Ascending aorta (tissue), 2 donors: ENCODE measurements around the gene ADORA3. TPM values are rescaled to one million over a fixed set of nuclear protein-coding genes. Genes with fewer than 3 reads are reported as not detected.
"Not testable (repeated sequence)": the region's sequence is repeated elsewhere in the genome, so short reads cannot be mapped to it uniquely, and the experiment has no call there.

ENCODE experiments used
- DNase-seq, 2 donors: peaks; one replicate each; pipeline ENCODE4 v3.0.0-alpha.2; 2019; ENCODE audit warnings: low spot score in 2 of 2
- H3K27ac ChIP-seq, 2 donors: fragments of 200-600 bp; sonication (generic); one replicate each; pipeline ENCODE4 v1.5.1; 2016 to 2017; ENCODE audit warnings: mild to moderate bottlenecking in 1 of 2
- H3K27me3 ChIP-seq: fragments of 200-600 bp; sonication (generic); one replicate; pipeline ENCODE4 v1.5.1; 2017
- H3K36me3 ChIP-seq, 2 donors: fragments of 200-600 bp; sonication (generic); one replicate each; pipeline ENCODE4 v1.5.1; 2016
- H3K4me1 ChIP-seq, 2 donors: fragments of 200-600 bp; sonication (generic); one replicate each; pipeline ENCODE4 v1.5.1; 2016 to 2017; ENCODE audit warnings: mild to moderate bottlenecking in 1 of 2
- H3K4me3 ChIP-seq, 2 donors: fragments of 200-600 bp; sonication (generic); one replicate each; pipeline ENCODE4 v1.5.1; 2016 to 2017; ENCODE audit warnings: mild to moderate bottlenecking in 1 of 2
- H3K9me3 ChIP-seq, 2 donors: fragments of 200-600 bp; sonication (generic); one replicate each; pipeline ENCODE4 v1.5.1; 2016
- intact Hi-C: fragments of 100-400 bp; cut with DNase I; formaldehyde crosslinking; loops from one replicate; pipeline ENCODE4 v1.15.1; 2023
- total RNA-seq: library from RNA; depleted of rRNA; stranded (reverse); fragments of >200 nt; gene quantifications from one replicate; pipeline ENCODE4 v1.1.0, GENCODE V29; 2016
- TF ChIP-seq, protein P1 (sequence below), 3 experiments: fragments of 200-600 bp in 2 of 3; fragments of 450-650 bp in 1 of 3; sonication (generic) in 2 of 3; IDR thresholded peaks; one replicate each; pipeline ENCODE4 v1.5.1; 2016 to 2019; ENCODE audit warnings: antibody characterized with exemption in 3 of 3, mild to moderate bottlenecking in 1 of 3, moderate library complexity in 1 of 3

ADORA3 gene
- total RNA-seq, result 3.6 TPM

DNA sequence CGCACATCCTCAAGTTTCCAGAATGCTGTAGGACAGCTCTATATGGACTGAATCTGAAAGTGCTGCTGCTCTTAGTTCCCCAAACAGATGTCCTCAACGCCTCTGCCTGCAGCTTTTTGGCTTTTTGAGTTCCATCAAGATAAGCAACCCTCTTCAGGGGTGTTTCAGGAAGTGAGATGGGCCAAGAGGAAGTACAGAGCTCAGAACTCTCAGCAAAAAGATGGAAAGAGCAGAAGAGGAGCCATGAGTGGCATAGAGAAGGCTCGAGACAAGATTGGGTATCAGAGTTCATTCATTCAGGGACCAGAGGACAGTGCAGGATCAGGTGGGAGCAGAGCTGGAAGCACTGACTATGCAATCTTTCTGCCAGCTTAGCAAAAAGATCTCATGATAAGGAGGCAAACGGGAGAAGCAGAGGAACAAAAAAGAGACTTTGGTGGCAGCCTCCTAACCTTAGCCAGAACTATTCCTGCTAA is at the start of gene ADORA3, which contains the start of gene TMIGD3:
ADORA3 (minus strand) TSS at position 49 of the 476 bp plus-strand sequence. CDS start 279 bp downstream, outside the sequence.
TMIGD3 (minus strand) TSS at position 49 of the 476 bp plus-strand sequence. CDS start 279 bp downstream, outside the sequence.
- Histone ChIP-seq H3K4me3 (peak within 1 kb of the TSS in 1 of 2 donors; percentile 3), H3K9me3 (no peaks in the 10 kb centered on the region), H3K27me3 (no peaks in the 10 kb centered on the region), H3K27ac (peak within 1 kb of the TSS; percentile 12 to 22), H3K36me3 (no peaks in the 10 kb centered on the region), H3K4me1 (peaks cover 5 to 14% of the 10 kb centered on the region in 2 donors)
- TF ChIP-seq, protein P1, sequence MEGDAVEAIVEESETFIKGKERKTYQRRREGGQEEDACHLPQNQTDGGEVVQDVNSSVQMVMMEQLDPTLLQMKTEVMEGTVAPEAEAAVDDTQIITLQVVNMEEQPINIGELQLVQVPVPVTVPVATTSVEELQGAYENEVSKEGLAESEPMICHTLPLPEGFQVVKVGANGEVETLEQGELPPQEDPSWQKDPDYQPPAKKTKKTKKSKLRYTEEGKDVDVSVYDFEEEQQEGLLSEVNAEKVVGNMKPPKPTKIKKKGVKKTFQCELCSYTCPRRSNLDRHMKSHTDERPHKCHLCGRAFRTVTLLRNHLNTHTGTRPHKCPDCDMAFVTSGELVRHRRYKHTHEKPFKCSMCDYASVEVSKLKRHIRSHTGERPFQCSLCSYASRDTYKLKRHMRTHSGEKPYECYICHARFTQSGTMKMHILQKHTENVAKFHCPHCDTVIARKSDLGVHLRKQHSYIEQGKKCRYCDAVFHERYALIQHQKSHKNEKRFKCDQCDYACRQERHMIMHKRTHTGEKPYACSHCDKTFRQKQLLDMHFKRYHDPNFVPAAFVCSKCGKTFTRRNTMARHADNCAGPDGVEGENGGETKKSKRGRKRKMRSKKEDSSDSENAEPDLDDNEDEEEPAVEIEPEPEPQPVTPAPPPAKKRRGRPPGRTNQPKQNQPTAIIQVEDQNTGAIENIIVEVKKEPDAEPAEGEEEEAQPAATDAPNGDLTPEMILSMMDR (IDR thresholded peaks at IDR 0.05), result no peak
- intact Hi-C loops, result no loop called here
- no peak for DNase-seq

DNA sequence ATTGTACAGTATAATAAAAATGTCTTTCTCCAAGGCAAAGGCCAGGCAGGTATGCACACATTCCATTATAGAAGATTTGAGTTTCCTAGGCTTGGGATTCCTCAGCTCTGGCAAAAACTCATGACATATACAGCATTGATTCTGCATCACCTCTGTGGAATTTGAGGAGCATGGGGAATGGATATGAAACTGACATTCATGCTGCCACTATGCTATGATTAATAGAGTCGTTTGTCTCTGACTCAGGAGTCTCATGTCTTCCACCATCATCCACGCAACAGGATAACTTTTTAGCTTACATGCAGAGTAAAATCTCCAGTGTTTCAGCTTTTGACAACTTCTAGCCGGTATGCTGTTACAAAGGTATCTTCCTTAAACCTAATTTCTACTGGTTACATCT is 49.8 kb upstream of the ADORA3 start:
- Histone ChIP-seq H3K27me3 (no peaks in the 10 kb centered on the region), H3K9me3 (no peaks in the 10 kb centered on the region), H3K36me3 (no peaks in the 10 kb centered on the region), H3K27ac (no peak overlapping the region), H3K4me3 (no peak overlapping the region), H3K4me1 (no peaks in the 10 kb centered on the region)
- DNase-seq, result no peak
- TF ChIP-seq, protein P1 (IDR thresholded peaks at IDR 0.05), result no peak
- intact Hi-C loops, result no loop called here

DNA sequence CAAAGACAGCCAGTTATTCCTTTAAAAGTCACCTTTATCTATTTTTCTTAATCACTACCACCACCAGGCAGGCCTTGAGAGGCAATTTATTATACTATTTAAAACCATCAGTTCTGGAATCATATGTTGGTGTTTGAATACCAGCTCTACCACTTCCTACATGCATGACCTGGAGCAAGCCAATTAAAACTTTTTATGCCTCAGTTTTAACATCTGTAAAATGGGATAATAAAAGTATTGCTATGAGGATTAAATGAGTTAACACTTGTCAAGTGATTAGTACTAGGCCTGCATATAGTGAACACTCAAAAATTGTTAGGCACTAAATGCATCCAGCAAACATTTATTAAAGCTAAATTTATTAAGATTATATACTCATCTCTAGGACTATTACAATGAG is 49.2 kb upstream of the ADORA3 start:
- DNase-seq, result no peak
- TF ChIP-seq, protein P1 (IDR thresholded peaks at IDR 0.05), result no peak
- Histone ChIP-seq H3K9me3 (no peaks in the 10 kb centered on the region), H3K27ac (no peak overlapping the region), H3K27me3 (no peaks in the 10 kb centered on the region), H3K4me3 (no peak overlapping the region), H3K4me1 (no peaks in the 10 kb centered on the region), H3K36me3 (no peaks in the 10 kb centered on the region)
- intact Hi-C loops, result no loop called here

DNA sequence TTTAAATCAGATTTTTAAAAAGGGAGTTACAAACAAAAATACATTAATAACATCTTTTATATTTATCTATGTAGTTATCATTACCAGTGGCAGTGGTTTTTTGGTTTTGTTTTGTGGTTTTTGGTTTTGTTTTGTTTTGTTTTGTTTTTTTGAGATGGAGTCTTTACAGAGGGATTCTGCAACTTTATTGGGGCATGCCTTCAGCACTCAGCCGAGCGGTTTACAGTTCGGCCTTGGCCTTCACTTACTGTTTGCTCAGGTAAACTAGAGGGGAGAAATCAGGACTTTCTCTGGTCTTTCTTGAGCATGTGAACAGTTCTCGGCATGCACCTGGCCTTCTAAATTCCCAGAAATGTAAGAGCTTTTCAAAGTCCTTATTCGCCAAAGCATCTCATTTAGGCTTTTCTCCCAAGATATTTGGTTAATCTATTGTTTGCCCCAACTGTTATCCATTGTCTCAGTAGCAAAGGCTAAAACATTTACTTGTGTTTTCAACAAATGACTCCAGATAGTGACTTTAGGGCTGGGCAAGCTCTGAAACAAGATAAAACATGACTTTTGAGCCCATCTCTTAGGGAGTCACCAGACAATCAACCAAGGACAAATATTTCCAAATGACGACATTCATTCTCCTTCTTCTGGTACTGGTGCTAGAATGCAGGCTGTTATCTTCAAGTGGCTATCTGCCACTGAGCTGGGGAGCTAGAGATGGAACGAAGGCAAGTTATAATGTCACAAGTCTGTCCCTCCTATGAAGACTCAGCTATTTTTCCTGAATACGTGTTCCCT is 48.4 kb upstream of the ADORA3 start:
- no peak for DNase-seq
- no peaks in the 10 kb centered on the region for H3K4me1 ChIP-seq
- H3K4me3 ChIP-seq, result no peak overlapping the region
- no peak overlapping the region for H3K27ac ChIP-seq
- TF ChIP-seq, protein P1 (IDR thresholded peaks at IDR 0.05), result no peak
- intact Hi-C loops, result no loop called here
- H3K9me3 ChIP-seq, result no peaks in the 10 kb centered on the region
- H3K27me3 ChIP-seq, result no peaks in the 10 kb centered on the region
- H3K36me3 ChIP-seq, result no peaks in the 10 kb centered on the region

DNA sequence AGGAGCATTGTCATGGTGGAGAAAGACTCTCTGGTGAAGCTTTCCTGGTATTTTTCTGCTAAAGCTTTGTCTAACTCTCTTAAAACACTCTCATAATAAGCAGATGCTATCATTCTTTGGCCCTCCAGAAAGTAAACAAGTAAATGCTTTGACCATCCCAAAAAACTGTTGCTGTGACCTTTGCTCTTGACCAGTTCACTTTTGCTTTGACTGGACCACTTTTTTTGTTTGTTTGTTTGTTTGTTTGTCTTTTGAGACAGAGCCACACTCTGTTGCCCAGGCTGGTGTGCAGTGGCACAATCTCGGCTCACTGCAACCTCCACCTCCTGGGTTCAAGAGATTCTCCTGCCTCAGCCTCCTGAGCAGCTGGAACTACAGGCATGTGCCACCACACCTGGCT is 44.4 kb upstream of the ADORA3 start:
- H3K27ac ChIP-seq, H3K36me3 ChIP-seq, H3K4me3 ChIP-seq, DNase-seq, H3K4me1 ChIP-seq, H3K27me3 ChIP-seq, intact Hi-C loops, H3K9me3 ChIP-seq: not testable (repeated sequence)

DNA sequence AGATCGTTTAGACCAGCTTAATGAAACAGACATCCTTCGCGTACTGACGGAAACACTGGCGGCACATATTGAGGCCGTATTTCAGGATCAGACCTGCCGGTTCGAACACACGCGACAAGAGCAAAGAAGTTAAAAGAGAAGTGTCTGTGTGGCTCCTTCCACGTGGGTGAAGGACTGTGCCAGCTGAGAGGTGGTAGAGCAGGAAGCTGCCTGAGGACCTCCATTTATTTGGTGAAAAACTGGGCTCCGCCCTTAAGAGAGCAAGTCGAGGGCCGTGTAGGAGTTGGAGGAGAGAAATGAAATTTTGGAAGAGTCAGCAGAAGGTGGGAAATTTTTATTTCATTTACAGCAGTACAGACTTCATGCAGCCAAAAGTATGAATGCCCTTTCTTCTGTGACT is 38.8 kb upstream of the ADORA3 start:
- DNase-seq, result no peak
- H3K9me3 ChIP-seq, result no peaks in the 10 kb centered on the region
- H3K4me3 ChIP-seq, result no peak overlapping the region
- intact Hi-C loops, result no loop called here
- peaks cover 0 to 5% of the 10 kb centered on the region in 2 donors for H3K4me1 ChIP-seq
- no peaks in the 10 kb centered on the region for H3K36me3 ChIP-seq
- no peaks in the 10 kb centered on the region for H3K27me3 ChIP-seq
- no peak overlapping the region for H3K27ac ChIP-seq
- TF ChIP-seq, protein P1 (IDR thresholded peaks at IDR 0.05), result no peak
